ENCODE results near the gene RANBP9. TPM values are rescaled to one million over a fixed set of nuclear protein-coding genes. Genes with fewer than 3 reads are reported as not detected.

The RANBP9 gene
- total and polyA plus RNA-seq, 9 of the 15 experiments (the other 6 are each of a cell fraction or from before 2014, with no cell fraction given) = 27.5 to 130 (median 61.5) TPM

- TF ChIP-seq SFPQ (IDR thresholded peaks at IDR 0.05; ENCODE audit: low read depth, low read length) = no peak
- peak; percentile 70; the same call in 1 of the 2 replicates for TF ChIP-seq L3MBTL2 (IDR thresholded peaks at IDR 0.05)
- TF ChIP-seq MXI1 (IDR thresholded peaks at IDR 0.05; ENCODE audit: low read depth, low read length) = no peak
- peak; percentile 76 for TF ChIP-seq JUND (IDR thresholded peaks at IDR 0.05; ENCODE audit: borderline replicate concordance, low read depth, low read length)
- peak; percentile 48; the same call in 2 of the 3 replicates for TF ChIP-seq JUND (tag; IDR thresholded peaks at IDR 0.05; ENCODE audit: borderline replicate concordance, low read depth, low read length)
- TF ChIP-seq ZNF318 (IDR thresholded peaks at IDR 0.05; ENCODE audit: borderline replicate concordance in 1 of 2, low read depth in 1 of 2) = 0 out of 4 replicates have a peak, but pooled peaks of 1 of the 2 experiments have one; percentile 16
- TF ChIP-seq E2F3 (CRISPR knock-in tag; IDR thresholded peaks at IDR 0.05) = 0 out of 2 replicates have a peak, but pooled peaks have one; percentile 22
- TF ChIP-seq NBN (IDR thresholded peaks at IDR 0.05; ENCODE audit: low read depth) = peak; percentile 89
- TF ChIP-seq ZBTB2 (IDR thresholded peaks at IDR 0.05) = peak; percentile 79
- peak; percentile 32 to 77; a peak in 2 of 4 replicates for TF ChIP-seq TEAD1 (CRISPR knock-in tag; IDR thresholded peaks at IDR 0.05)
- TF ChIP-seq ZNF561 (CRISPR knock-in tag; conservative IDR thresholded peaks at IDR 0.05) = no peak
- peak; percentile 67 for TF ChIP-seq POLR2G (IDR thresholded peaks at IDR 0.05; ENCODE audit: low read depth, low read length)
- TF ChIP-seq PRMT5 (CRISPR knock-in tag; IDR thresholded peaks at IDR 0.05) = no peak
- TF ChIP-seq ELK3 (CRISPR knock-in tag; IDR thresholded peaks at IDR 0.05) = no peak
Observed at GRCh38 chr6:13678255-13678983, 33.2 kb downstream of the RANBP9 start (continued).

Measured in K562 (cell line).